HPDE6-E6E7 (cell line): ENCODE results near the gene BCAR3.
"Not testable (repeated sequence)": the region's sequence is repeated elsewhere in the genome, so short reads cannot be mapped to it uniquely, and the experiment has no call there.

ENCODE experiments used
- DNase-seq: peaks from one replicate; pipeline ENCODE4 v3.0.0; 2011; ENCODE audit warnings: missing footprints; ENCODE audit errors: extremely low spot score

BCAR3 gene

GRCh38 chr1:93689521-93690223 lies 8.0 kb upstream of the BCAR3 start:
- DNase-seq = no peak

- DNase-seq = no peak
Observed at GRCh38 chr1:93687542-93687941, 5.9 kb upstream of the BCAR3 start.

DNA sequence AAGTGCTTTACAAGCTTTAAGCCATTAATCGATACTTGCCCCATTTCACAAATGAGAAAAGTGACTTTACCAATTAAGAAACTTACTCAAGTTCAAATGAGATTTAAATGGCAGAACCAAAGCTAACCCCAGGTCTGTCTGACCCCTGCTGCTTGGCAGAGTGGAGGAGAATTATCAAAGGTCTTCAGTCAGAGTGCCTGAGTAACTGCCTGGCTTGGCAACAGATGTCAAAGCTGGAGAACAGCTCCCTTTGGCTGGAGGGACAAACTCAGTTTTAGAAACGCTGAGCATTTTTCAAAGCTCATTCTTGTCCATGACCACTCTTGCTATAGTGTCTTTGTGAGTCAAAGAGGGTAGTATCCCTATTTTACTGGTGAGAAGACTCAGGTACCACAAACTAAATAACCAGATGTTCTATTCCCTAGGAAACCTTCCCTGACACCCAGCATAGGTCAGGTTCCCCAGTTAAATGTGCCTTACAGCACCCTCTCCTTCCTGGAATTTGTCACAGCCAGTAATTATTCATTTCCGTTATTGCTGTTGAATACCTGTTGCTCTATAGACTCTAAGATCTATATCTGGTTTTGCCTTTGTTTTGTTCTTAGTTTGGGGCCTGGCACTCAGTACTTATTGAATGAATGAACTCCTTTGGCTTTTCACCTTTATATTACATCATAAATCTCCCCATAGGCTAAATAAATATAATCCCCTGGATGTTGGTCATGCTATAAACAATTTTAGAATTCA lies 5.0 kb upstream of the BCAR3 start:
- no peak for DNase-seq

DNA sequence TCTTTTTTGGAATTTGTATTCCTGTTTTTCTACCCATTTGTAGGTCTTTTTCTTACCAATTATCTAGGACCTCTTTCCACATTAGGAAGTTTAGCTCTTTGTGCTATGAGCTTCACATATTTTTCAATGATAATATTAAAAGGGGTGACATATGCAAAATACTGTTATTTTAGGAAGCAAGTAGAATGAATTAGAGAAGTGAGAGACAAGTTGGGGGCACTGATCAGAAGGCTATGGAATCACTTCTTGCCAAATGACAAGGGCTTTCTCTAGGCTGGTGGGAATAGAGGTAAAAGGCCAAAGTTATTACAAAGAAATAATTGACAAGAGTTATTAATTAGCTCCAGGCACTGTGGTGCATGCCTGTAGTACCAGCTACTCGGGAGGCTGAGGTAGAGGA lies 4.3 kb upstream of the BCAR3 start:
- no peak for DNase-seq

- no peak for DNase-seq
Observed at GRCh38 chr1:93683234-93683633, 1.6 kb upstream of the BCAR3 start.

GRCh38 chr1:93681989-93682412 lies 364 bp upstream of the BCAR3 start:
- no peak for DNase-seq

DNA sequence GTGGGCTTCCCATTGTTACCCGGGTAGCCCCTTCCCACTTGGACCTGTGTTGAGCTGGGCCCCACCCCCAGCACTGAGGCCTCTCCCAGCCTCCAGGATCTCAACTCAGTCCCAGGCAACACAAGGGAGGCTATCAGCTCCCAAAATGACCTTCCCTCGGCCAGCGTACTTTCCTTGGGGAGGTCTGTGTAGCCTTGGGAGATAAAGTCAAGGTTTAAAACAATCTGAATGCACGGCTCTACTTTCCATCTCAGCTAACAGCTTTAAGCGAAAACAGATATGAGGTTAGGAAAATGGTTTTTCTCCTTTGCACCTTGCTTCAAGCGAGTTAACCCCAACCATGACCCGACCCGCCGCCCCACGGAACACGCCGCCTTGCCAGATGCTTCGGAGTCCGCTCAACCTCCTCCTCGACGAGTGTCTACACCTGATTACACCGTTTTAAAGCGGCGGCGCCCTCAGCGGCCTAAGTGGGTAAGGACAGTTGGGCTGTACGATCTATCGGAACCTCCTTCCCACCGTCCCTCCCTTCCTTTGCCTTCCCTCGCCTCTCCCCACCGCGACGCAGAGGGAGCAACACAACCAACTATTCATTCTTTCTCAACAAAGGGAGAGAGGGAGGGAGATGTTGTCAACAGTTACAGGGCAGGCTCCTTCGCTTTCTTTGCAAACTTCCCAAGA lies 1.1 kb downstream of the BCAR3 start:
- peak; percentile 83 for DNase-seq

DNA sequence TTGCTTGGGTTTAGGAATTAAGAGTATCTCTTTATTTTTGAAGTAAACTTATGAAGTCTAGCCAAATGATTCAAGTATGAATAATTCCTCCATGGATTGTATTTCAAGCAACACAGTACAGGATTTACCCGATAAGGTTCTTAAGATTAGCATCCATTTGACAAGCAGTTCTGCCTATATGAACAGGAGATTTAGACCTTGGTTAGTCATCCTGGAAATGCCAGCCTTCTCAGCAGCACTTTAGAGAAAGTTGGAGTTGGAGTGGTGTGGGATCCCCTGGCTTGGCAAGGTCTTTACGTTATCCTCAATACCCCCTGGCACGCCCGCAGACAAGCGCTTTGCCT lies 1.6 kb downstream of the BCAR3 start:
- no peak for DNase-seq

DNA sequence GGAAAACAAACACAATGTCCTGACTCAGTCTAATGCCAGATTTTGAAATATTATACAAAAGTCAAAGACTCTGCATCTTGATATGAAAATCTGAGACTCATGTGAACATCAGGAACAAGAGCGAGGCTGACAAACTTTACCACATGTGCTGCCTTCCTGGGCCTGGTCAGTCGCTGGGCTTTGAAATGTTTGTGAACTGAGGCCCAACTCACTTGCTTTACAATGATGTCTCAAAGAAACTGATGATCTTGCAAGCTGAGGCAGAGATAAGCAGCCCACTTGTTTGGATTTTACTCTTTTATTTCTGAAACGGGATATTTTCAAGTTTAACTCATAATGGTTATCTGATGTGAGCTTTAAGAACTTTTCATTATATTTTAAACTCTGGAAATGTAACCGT lies 2.1 kb downstream of the BCAR3 start:
- DNase-seq = no peak

DNA sequence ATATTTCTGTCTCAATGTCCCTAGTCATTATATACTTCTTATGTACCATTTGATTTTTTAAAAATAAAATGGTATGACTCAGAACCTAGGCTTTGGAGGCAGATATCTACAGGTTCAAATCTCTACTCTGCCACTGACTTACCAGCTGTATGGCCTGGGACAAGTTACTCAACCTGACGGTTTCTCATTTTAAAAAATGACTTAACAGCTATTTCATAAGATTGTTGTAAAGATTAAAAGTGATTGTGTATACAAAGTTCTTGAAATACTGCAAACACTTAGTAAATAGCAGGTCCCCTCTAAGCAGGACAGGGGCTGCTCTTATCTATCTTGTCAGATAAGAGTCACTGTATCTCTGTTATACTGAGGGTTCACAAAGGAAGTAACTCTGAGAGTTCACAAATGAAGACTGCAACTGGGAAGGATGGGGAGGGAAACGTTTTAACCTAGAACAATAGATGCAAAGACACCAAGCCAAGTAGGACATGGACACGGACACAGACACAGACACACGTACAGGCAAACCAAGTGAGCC lies 2.6 kb downstream of the BCAR3 start:
- no peak for DNase-seq

DNA sequence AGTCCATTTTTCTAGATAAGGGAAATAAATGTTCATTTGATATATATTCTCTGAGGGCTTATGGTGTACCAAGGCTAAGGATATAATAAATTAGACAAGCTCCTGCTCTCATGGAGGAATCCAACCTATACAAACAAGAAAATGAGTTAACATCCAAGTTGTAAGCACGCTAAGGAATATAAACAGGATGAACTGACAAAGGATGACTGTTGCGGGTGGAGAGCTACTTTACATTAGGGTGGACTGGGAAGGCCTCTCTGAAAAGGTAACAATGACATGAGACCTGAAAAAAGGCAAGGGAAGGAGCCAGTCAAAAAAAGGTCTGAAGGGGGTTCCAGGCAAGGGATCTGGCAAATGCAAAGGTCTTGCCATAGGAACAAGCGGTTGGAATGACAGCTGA lies 3.1 kb downstream of the BCAR3 start:
- no peak for DNase-seq

- DNase-seq = no peak
Observed at GRCh38 chr1:93677729-93678128, 3.9 kb downstream of the BCAR3 start.

- DNase-seq = no peak
Observed at GRCh38 chr1:93676427-93676826, 5.2 kb downstream of the BCAR3 start.

GRCh38 chr1:93675931-93676330 lies 5.7 kb downstream of the BCAR3 start:
- DNase-seq = no peak

DNA sequence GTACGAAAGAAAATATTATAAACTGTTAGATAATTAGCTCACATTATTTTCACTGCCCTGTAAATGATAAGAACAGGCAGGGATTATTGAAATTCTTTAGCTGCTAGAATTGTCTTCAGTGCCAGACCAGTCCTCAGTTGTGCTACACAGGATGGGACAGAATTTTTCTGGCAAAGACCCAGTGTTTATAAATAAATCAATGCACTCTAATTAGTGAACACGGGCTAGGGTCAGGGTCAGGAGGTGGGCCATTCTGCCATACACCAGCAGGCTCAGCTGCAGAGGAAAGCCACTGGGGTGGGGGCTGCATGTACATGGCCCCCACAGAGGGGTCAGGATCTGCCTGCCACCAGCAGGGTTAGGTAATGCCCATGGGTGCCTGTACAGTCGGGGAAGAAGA lies 6.4 kb downstream of the BCAR3 start:
- DNase-seq = no peak

DNA sequence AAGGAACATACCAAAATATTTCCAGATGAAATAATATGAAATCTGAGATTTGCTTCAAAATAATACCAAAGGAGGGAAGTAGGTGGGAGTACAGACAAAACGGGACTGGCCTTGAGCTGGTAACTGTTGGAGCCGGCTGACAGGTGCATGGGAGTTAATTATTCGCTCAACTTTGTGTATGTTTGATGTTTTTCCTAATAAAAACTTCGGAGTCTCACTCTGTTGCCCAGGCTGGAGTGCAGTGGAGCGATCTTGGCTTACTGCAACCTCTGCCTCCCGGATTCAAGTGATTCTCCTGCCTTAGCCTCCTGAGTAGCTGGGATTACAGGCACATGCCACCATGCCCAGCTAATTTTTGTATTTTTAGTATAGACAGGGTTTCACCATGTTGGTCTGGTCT lies 7.6 kb downstream of the BCAR3 start:
- not testable (repeated sequence) for DNase-seq

- DNase-seq = no peak
Observed at GRCh38 chr1:93673163-93673829, 8.3 kb downstream of the BCAR3 start.

- no peak for DNase-seq
Observed at GRCh38 chr1:93672477-93673162, 9.0 kb downstream of the BCAR3 start.

- DNase-seq = no peak
Observed at GRCh38 chr1:93672069-93672468, 9.6 kb downstream of the BCAR3 start.

- DNase-seq = no peak
Observed at GRCh38 chr1:93671099-93671621, 10.5 kb downstream of the BCAR3 start.

GRCh38 chr1:93670141-93670540 lies 11.5 kb downstream of the BCAR3 start:
- DNase-seq = no peak
